Chondrocyte (in vitro differentiated cells): ENCODE measurements around the gene ZNF418. TPM values are rescaled to one million over a fixed set of nuclear protein-coding genes. Genes with fewer than 3 reads are reported as not detected.
"Not testable (repeated sequence)": the region's sequence is repeated elsewhere in the genome, so short reads cannot be mapped to it uniquely, and the experiment has no call there.

Experiments
- DNase-seq: peaks from one replicate; pipeline ENCODE4 v3.0.0; 2021; ENCODE audit warnings: mixed read lengths, low spot score
- H3K27ac Mint-ChIP-seq: one replicate; pipeline ENCODE4 v1.8.0; 2021; ENCODE audit warnings: mild to moderate bottlenecking, moderate library complexity, mixed read lengths; ENCODE audit not compliant: unreplicated experiment
- H3K27me3 Mint-ChIP-seq: 2 replicates; pipeline ENCODE4 v1.8.0; 2021; ENCODE audit warnings: low read depth, mixed read lengths
- H3K36me3 Mint-ChIP-seq: 2 replicates; pipeline ENCODE4 v1.8.0; 2021; ENCODE audit warnings: low read depth, mixed read lengths
- H3K4me1 Mint-ChIP-seq: 2 replicates; pipeline ENCODE4 v1.8.0; 2021; ENCODE audit warnings: low read depth, mild to moderate bottlenecking, mixed read lengths
- H3K4me3 Mint-ChIP-seq: one replicate; pipeline ENCODE4 v1.8.0; 2021; ENCODE audit warnings: mild to moderate bottlenecking, moderate library complexity, mixed read lengths; ENCODE audit not compliant: unreplicated experiment
- H3K9me3 Mint-ChIP-seq: 2 replicates; pipeline ENCODE4 v1.8.0; 2021; ENCODE audit warnings: low read depth, mixed read lengths
- total RNA-seq: library from RNA; stranded (reverse); gene quantifications from 3 replicates; pipeline ENCODE4 v1.2.1, GENCODE V29; 2021
- TF ChIP-seq, protein P1 (sequence below): fragments of 200-600 bp; sonication (generic); IDR thresholded peaks from 2 replicates; pipeline ENCODE4 v1.5.0; 2021; ENCODE audit warnings: antibody characterized with exemption, mild to moderate bottlenecking, moderate library complexity

The ZNF418 gene
- total RNA-seq, 1 donor from 2014 or later: 6.4 TPM

DNA sequence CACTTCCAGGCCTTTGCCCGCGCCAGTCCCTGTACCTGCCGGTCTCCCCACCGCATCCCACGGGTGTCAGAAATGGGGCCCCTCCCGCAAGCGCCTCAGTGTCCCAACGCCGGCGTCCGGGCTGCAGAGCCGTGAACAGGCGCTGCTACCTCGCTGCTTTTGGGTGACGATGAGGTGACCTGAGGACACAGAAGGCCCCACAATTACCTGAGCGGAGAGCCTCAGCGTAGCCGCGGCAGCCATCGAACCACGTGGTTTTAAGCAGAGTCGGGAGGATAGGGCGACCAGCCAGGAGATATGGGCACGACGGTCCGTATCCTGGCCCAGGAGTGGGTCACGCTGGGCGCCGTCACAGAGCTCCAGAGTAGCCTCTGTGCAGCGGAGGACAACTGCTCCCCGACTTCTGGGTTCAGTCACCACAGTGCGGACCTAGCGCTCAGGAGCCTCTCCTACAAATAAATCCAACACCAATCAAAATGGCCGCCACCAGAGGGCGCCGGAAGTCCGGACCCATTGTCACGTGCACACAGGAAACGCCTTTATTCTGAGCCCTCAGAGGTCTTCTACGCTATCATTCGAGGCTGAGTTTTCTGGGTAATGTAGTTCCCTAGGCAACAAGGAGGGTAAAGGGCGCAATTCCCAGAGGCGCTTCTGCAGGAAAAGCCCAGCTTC is 46.5 kb downstream of the ZNF418 start, which contains the start of gene ZNF814:
Gene ZNF814, minus strand, starts transcription at position 478 of the 672 bp plus-strand sequence. Its CDS starts 235 bp downstream, at position 243.
- TF ChIP-seq, protein P1, sequence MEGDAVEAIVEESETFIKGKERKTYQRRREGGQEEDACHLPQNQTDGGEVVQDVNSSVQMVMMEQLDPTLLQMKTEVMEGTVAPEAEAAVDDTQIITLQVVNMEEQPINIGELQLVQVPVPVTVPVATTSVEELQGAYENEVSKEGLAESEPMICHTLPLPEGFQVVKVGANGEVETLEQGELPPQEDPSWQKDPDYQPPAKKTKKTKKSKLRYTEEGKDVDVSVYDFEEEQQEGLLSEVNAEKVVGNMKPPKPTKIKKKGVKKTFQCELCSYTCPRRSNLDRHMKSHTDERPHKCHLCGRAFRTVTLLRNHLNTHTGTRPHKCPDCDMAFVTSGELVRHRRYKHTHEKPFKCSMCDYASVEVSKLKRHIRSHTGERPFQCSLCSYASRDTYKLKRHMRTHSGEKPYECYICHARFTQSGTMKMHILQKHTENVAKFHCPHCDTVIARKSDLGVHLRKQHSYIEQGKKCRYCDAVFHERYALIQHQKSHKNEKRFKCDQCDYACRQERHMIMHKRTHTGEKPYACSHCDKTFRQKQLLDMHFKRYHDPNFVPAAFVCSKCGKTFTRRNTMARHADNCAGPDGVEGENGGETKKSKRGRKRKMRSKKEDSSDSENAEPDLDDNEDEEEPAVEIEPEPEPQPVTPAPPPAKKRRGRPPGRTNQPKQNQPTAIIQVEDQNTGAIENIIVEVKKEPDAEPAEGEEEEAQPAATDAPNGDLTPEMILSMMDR: peak; percentile 80
- no peak for DNase-seq
- peaks cover 29% of the 10 kb centered on the region for H3K4me1 Mint-ChIP-seq
- H3K36me3 Mint-ChIP-seq: peaks cover 15% of the 10 kb centered on the region
- peak within 1 kb of the TSS; percentile 86 for H3K27ac Mint-ChIP-seq
- H3K9me3 Mint-ChIP-seq: peaks cover 13% of the 10 kb centered on the region
- peak within 1 kb of the TSS; percentile 91 for H3K4me3 Mint-ChIP-seq
- H3K27me3 Mint-ChIP-seq: no peaks in the 10 kb centered on the region

DNA sequence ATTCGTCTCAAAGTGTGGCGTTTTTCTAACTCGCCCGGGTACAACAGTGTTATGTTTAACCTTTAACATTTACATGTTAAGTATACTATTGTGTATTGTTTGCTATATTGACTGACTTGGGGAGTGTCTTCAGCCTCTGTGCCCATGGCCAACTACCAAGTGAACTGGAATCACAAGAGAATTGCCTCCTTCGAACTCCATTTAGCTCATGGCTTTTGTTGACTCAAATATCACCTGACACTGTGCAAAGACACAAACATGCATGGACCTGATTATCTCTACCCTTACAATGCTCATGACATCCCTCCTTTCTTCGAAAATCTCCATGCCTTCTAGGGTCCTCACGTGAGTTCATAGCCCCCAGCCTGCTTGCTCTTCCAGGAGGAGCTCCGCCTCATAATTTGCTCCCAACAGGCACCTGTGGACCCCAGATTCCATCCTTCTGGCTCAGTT is 47.1 kb downstream of the ZNF418 start:
- peak overlapping the region; percentile 86 for H3K27ac Mint-ChIP-seq

DNA sequence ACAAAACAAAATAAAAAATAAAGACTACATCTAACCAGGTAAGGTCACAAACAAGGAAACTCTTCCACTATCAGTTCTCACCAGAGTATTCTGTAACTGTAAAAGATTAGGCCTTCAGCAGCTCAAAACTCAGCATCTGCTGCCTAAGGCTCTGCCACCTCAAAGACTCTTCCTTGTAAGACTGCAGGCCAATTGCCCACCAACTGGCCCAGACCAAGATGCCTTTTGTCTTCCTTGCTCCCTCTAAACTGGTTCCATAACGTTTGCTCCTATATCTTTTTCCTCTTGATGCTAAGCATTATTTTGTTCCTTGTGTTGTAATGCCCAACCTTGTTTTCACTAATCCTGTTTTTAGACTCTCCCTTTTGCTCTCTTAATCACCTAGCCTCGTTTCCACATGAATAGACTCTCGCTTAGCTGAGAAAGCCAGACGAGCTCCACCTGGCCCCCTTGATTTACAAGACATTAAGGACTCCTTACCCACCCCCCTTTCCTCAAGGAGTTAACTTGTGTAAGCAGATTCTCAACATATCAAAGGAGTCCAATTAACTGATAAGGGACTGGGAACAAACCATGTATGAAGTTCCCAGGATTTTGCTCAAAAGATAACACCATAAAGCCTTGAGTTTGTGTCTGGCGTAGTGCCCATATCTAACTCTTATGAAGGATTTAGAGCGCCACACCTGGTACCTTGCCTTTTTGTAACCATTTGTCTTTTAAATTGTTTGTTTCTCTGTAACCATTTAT is 47.8 kb downstream of the ZNF418 start:
- no peak for DNase-seq
- H3K9me3 Mint-ChIP-seq: peaks cover 13% of the 10 kb centered on the region
- peak overlapping the region; percentile 46 for H3K27ac Mint-ChIP-seq
- TF ChIP-seq, protein P1: no peak
- no peaks in the 10 kb centered on the region for H3K27me3 Mint-ChIP-seq
- peaks cover 18% of the 10 kb centered on the region for H3K36me3 Mint-ChIP-seq
- peaks cover 29% of the 10 kb centered on the region for H3K4me1 Mint-ChIP-seq
- H3K4me3 Mint-ChIP-seq: peak overlapping the region; percentile 91

More for the DNA sequence above, 47.1 kb downstream of the ZNF418 start:
- no peak for DNase-seq
- TF ChIP-seq, protein P1: no peak
- peaks cover 29% of the 10 kb centered on the region for H3K4me1 Mint-ChIP-seq
- no peaks in the 10 kb centered on the region for H3K27me3 Mint-ChIP-seq
- H3K4me3 Mint-ChIP-seq: peak overlapping the region; percentile 91
- peaks cover 13% of the 10 kb centered on the region for H3K9me3 Mint-ChIP-seq
- peaks cover 15% of the 10 kb centered on the region for H3K36me3 Mint-ChIP-seq

DNA sequence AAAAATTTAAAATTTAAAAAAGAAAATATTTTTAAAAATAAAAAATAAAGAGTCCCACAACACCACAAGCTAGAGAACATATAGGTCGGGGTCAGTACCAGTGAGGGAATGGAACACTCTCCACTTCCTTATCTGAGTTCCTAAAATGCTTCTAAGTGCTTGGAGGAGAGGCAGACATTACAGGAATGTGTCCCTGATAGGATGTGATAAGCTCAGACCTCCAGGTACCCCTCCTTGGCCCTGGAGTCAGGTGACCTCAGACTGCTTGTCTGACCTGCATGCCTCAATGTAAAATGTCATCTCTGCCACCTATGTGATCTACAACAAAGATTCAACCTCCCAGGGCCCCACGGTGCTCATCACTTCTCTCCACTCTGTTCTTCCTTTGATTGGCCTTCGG is 49.2 kb downstream of the ZNF418 start:
- no peak for DNase-seq
- H3K9me3 Mint-ChIP-seq: peaks cover 13% of the 10 kb centered on the region
- TF ChIP-seq, protein P1: no peak
- H3K27me3 Mint-ChIP-seq: no peaks in the 10 kb centered on the region
- H3K4me3 Mint-ChIP-seq: no peak overlapping the region
- H3K4me1 Mint-ChIP-seq: peaks cover 29% of the 10 kb centered on the region
- no peak overlapping the region for H3K27ac Mint-ChIP-seq
- H3K36me3 Mint-ChIP-seq: peaks cover 18% of the 10 kb centered on the region

DNA sequence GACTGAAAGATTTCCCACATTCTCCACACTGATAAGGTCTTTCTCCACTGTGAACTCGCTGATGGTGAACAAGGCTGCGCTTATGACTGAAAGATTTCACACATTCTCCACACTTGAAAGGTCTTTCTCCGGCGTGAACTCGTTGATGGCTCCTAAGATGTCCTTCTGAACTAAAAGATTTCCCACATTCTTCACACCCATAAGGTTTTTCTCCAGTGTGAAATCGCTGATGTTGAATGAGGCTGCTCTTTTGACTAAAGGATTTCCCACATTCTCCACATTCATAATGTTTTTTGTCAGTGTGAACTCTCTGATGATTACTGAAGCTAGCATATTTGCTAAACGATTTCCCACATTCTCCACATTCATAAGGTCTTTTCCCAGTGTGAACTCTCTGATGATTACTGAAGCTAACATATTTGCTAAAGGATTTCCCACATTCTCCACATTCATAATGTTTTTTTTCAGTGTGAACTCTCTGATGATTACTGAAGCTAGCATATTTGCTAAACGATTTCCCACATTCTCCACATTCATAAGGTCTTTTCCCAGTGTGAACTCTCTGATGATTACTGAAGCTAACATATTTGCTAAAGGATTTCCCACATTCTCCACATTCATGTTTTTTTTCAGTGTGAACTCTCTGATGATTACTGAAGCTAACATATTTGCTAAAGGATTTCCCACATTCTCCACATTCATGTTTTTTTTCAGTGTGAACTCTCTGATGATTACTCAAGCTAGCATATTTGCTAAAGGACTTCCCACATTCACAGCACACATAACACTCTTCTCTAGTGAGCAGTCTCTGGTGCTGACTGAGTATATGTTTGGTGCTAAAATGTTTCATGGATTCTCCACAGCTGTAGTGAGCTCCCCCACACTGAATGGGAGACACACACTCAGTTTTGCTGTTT is 61.1 kb downstream of the ZNF418 start:
- not testable (repeated sequence) for H3K27ac Mint-ChIP-seq, H3K4me3 Mint-ChIP-seq, DNase-seq, H3K4me1 Mint-ChIP-seq, H3K27me3 Mint-ChIP-seq
- H3K9me3 Mint-ChIP-seq: peaks cover 60% of the 10 kb centered on the region
- H3K36me3 Mint-ChIP-seq: peaks cover 64% of the 10 kb centered on the region
